ENCODE data around the gene VAMP1. TPM values are rescaled to one million over a fixed set of nuclear protein-coding genes. Genes with fewer than 3 reads are reported as not detected.

Gene VAMP1
- total RNA-seq, 1 experiment from 2014 or later: 10.3 TPM

DNA sequence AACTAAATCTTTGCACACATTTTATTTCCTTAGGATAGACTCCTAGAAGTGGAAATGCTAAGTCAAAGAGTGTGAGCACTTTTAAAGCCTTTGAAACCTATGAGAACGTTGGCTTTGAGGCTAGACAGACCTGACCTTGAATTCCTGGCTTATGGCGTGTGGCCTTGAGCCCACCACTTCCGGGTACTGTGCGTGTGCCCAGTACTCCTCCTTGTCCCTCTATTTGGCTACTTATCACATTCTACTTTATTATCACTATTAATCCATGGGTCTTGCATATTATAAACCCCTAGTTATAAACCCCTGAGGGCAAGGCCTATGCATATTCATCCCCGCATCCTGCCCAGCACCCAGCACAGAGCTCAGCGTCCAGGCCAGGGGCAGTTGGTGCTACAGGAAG, 51.7 kb downstream of the VAMP1 start:
- Histone ChIP-seq H2AK5ac (ENCODE audit: insufficient read length, low read length) (no peak overlapping the region), H2BK12ac (ENCODE audit: insufficient read length, low read depth, low read length) (no peak overlapping the region), H2BK15ac (ENCODE audit: low read depth, low read length) (no peak overlapping the region), H3K4me2 (ENCODE audit: insufficient read depth, insufficient read length, low read length) (no peak overlapping the region), H3T11ph (ENCODE audit: low read length) (no peak overlapping the region), H2BK20ac (ENCODE audit: low read depth, low read length, poor library complexity, severe bottlenecking) (no peak overlapping the region), H3K9ac (ENCODE audit: extremely low read depth, insufficient read length, low read length) (no peak overlapping the region), H2BK5ac (ENCODE audit: insufficient read length, low read length) (no peak overlapping the region), H3K4ac (ENCODE audit: low read depth, low read length) (no peak overlapping the region), H3K4me1 (ENCODE audit: insufficient read depth, low read length) (no peaks in the 10 kb centered on the region), H2BK120ac (ENCODE audit: low read depth, low read length, poor library complexity, severe bottlenecking) (no peak overlapping the region), H3K79me2 (ENCODE audit: insufficient read depth, low read length) (no peaks in the 10 kb centered on the region), H3K56ac (ENCODE audit: insufficient read length, low read depth, low read length) (no peak overlapping the region), H4K8ac (replicated peaks; ENCODE audit: insufficient read length, low read depth, low read length) (no peak overlapping the region), H3K9me3 (ENCODE audit: control insufficient read depth, low read depth, low read length) (no peaks in the 10 kb centered on the region), H4K5ac (ENCODE audit: insufficient read length, low read depth, low read length) (no peak overlapping the region), H2AFZ (ENCODE audit: low read length) (no peak overlapping the region), H3K23me2 (ENCODE audit: insufficient read length, low read depth, low read length, poor library complexity, severe bottlenecking) (no peaks in the 10 kb centered on the region), H3K14ac (ENCODE audit: insufficient read depth, low read length) (no peak overlapping the region), H3K79me1 (ENCODE audit: insufficient read depth, low read depth, low read length, poor library complexity, severe bottlenecking) (no peaks in the 10 kb centered on the region), H4K91ac (ENCODE audit: insufficient read length, low read depth, low read length) (no peak overlapping the region), H3K18ac (ENCODE audit: insufficient read length, low read depth, low read length) (no peak overlapping the region), H3K27ac (ENCODE audit: insufficient read length, low read depth, low read length) (no peak overlapping the region), H3K23ac (ENCODE audit: insufficient read length, low read depth, low read length) (no peak overlapping the region), H3K27me3 (ENCODE audit: insufficient read depth, low read length) (no peaks in the 10 kb centered on the region), H4K20me1 (ENCODE audit: control insufficient read depth, insufficient read depth, insufficient read length) (no peaks in the 10 kb centered on the region)
- no CpG with 5 or more reads among the region's 6 CpGs for WGBS (ENCODE audit: extremely low coverage, insufficient read length, low lambda C conversion rate)
- Mint-ChIP-seq H3K4me3 (no peak overlapping the region), H3K27me3 (ENCODE audit: low read depth) (peaks cover 6% of the 10 kb centered on the region), H3K9me3 (no peaks in the 10 kb centered on the region; a peak in 1 of 5 replicates), H3K36me3 (ENCODE audit: insufficient read depth in 1 of 3, low read depth in 3 of 3) (no peaks in the 10 kb centered on the region), H3K4me1 (no peaks in the 10 kb centered on the region; a peak in 1 of 4 replicates), H3K27ac (no peak overlapping the region; a peak in 1 of 7 replicates)
- no peak for DNase-seq
- no peak for TF ChIP-seq CTCF (conservative IDR thresholded peaks at IDR 0.05)

Data from H9 (cell line).